Upper lobe of left lung (tissue), 4 donors: Measurements from ENCODE around the gene IMPA2.

ENCODE experiments used
- CTCF ChIP-seq, 6 experiments: fragments of 450-650 bp in 4 of 6; fragments of 200-600 bp in 2 of 6; sonication (generic) in 2 of 6; IDR thresholded peaks; one replicate each; pipeline ENCODE4 v1.5.1; 2016 to 2019; ENCODE audit warnings: antibody characterized with exemption in 6 of 6
- EP300 ChIP-seq, 4 donors: sonication (generic); formaldehyde crosslinking; IDR thresholded peaks; one replicate each; pipeline ENCODE4 v1.5.1; 2017; ENCODE audit warnings: antibody characterized with exemption in 4 of 4, control low read depth in 2 of 4
- POLR2A ChIP-seq, 4 donors: fragments of 450-650 bp; IDR thresholded peaks; one replicate each; pipeline ENCODE4 v1.5.1; 2016 to 2017; ENCODE audit warnings: antibody characterized with exemption in 4 of 4, mild to moderate bottlenecking in 2 of 4
- POLR2AphosphoS5 ChIP-seq, 2 donors: sonication (generic); formaldehyde crosslinking; IDR thresholded peaks; one replicate each; pipeline ENCODE4 v1.5.1; 2017; ENCODE audit warnings: antibody characterized with exemption in 2 of 2

GRCh38 chr18:11993264-11993916, 12.1 kb downstream of the IMPA2 start:
- TF ChIP-seq CTCF (IDR thresholded peaks at IDR 0.05): no peak
- TF ChIP-seq POLR2A (IDR thresholded peaks at IDR 0.05): no peak
- TF ChIP-seq EP300 (IDR thresholded peaks at IDR 0.05): no peak
- no peak for TF ChIP-seq POLR2AphosphoS5 (IDR thresholded peaks at IDR 0.05)
